HG03460 (cell line): ENCODE data around the gene PPFIA1.
"Not testable (repeated sequence)": the region's sequence is repeated elsewhere in the genome, so short reads cannot be mapped to it uniquely, and the experiment has no call there.

Experiments used
- ATAC-seq: cut with Tn5 transposase; IDR thresholded peaks from one replicate; pipeline ENCODE4 v1.9.1; 2021; ENCODE audit not compliant: unreplicated experiment

Gene PPFIA1

DNA sequence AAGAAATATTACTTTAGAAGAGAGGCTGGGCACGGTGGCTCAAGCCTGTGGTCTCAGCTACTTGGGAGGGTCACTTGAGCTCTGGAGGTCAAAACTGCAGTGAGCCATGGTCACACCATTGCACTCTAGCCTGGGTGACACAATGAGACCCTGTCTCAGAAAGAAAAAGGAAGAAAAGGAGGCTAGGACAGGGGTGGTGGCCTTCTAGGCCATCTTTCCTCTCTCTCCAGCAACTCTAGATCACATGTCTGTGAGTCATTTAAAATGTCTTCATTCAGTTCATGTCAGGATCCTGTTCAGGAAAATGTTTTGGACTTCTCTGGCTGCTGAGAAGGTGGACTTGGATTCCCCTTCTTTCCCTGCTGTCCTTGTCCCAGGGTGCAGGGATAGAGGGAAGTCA is 53.3 kb downstream of the PPFIA1 start:
- ATAC-seq = no peak

DNA sequence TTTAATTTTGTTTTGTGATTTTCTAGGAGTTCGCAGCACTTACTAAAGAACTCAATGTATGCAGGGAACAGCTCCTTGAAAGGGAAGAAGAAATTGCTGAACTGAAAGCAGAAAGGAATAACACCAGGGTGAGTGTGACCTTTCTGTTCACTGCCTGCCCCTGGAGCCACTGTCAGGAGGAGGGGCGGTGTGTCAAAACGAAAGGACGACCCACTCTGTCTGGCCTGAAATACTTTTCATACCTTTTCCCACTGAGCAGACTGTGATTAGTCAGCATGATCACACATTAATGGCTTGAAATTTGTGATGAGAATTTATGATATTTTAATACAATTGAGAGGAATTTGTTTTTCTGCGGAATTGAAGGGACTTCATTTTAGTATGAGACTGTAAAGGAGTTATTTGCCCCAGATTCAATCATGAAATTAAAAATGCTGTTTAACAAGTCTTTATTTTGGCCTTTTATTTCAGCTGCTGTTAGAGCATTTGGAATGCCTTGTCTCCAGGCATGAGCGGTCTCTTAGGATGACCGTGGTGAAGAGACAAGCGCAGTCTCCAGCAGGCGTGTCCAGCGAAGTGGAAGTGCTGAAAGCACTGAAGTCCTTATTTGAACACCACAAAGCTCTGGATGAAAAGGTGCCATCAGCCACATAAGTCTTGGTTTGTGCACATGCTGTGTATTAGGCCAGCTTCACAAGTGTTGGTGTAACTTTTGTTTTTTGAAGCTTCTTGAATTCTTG is 54.1 kb downstream of the PPFIA1 start:
- no peak for ATAC-seq

DNA sequence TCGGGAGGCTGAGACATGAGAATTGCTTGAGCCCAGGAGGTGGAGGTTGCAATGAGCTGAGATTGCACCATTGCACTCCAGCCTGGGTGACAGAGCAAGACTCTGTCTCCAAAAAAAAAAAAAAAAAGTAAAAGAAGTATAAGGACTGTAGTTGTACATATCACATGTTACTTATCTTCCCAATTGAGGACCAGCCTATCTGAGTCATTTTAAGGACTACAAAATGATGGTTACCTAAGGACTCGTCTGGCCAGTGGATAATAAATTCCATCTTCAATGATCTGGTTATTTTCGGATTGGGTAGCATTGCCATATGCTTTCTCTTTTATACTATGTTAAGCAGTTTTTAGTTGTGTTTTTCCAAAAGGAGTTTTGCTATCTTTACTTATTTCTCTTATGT is 55.3 kb downstream of the PPFIA1 start:
- no peak for ATAC-seq

DNA sequence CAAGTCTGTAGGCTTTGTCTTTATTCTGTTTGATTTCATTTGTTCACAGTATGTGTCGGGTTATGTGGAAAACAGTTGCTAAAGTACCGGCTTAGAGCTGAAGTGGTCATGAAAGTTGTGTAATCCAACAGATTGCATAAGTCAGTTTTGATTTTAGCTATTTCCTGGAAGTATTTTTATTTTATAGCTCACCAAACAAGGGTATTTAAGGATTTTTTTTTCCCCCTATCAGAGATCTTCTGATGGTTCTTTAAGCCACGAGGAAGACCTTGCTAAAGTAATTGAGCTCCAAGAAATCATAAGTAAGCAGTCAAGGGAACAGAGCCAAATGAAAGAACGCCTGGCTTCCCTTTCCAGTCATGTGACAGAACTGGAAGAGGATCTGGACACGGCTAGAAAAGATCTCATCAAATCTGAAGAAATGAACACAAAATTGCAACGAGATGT is 55.9 kb downstream of the PPFIA1 start:
- no peak for ATAC-seq

DNA sequence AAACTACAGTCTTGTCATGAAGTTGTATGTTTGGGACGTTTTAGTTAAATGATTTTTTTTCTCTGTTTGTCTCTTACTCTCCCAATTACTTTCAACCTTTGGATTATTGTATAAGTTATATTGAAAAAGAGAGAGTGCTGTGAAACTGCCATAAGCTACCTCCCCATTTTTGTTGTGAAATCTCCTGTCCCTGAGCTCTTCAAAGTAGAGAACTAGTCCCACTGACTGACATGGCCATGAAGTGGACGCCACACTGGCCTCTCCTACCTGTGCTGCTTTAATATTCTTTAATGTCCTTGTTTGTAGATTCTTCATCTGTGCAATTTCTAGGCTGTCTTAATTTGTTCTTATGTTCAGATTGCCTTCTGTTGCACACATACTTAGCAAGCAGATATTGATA is 56.3 kb downstream of the PPFIA1 start:
- ATAC-seq = no peak

DNA sequence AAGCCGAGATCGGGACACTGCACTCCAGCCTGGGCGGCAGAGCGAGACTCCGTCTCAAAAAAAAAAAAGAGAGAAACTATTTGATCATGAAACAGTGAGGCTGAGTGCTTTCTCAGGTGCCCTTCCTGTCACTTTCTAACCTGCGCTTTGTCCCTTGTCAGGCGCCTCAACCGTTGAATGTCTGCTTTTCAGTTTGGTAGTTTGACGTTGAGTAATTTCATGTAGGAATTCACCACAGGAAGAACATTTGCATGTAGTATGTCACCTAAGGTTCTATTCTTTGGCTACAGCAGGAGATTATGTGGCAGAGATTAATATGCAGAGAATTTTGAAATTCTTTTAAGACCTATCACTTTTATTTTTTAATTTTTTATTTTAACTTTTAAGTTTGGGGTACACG is 57.2 kb downstream of the PPFIA1 start:
- ATAC-seq = no peak

DNA sequence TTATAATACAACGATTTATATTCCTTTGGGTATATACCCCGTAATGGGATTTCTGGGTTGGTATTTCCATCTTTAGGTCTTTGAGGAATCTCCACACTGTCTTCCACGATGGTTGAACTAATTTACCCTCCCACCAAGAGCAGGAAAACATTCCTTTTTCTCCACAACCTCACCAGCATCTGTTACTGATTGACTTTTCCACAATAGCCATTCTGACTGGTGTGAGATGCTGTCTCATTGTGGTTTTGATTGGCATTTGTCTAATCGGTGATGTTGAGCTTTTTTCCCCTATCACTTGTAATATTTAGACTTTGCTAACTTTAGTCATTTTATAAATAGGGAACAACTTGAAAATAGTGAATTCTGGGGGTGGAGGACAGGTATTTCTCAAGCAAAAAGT is 58.1 kb downstream of the PPFIA1 start:
- no peak for ATAC-seq

DNA sequence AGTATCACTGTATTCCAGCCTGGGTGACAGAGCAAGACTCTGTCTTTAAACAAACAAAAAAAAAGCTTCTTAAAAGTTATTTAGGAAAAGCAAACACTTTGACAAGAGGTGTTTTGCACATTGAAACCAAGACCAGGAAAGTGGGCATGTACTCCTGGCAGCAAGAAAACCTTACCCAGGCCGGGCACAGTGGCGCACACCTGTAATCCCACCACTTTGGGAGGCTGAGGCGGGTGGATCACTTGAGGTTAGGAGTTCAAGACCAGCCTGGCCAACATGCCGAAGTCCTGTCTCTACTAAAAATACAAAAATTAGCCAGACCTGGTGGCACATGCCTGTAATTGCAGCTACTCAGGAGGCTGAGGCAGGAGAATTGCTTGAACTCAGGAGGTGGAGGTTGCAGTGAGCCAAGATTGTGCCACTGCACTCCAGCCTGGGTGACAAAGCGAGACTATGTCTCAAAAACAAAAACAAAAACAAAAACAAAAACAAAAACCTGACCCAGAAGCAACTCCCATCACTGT is 60.9 kb downstream of the PPFIA1 start:
- ATAC-seq = not testable (repeated sequence)

DNA sequence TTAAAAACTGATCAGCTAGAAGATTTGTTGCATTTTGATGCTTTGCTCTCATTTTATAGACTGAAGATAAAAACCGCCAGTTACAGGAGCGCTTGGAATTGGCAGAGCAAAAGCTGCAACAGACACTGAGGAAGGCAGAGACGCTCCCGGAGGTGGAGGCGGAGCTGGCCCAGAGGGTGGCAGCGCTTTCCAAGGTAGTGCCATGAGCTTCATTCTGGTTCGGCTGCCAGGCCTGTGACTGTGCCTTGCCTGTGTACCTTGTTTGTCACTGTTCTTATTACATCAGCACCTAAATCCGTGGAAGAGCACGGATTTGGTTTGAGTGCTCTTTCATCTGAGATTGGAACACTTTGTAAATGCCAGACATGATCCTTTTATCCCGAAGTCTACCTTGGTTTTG is 61.4 kb downstream of the PPFIA1 start:
- no peak for ATAC-seq

DNA sequence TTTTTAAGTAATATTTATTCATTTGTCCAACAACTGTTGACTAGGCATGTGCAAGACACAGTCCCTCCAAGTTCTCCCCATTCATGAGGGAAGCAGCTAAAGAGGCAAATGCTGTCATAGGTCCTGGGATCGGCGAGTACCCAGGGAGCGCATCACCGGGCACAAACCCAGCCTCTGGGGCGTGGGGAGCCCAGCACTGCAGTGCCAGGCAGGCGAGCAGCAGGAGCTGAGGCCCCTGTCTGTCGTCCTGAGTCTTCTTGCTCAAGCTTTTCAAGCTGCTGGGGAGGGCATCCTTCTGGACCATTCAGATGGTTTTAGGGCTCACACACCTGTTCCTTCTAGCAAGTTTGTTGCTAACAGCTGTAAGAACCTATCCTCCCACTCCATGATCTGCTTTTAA is 62.1 kb downstream of the PPFIA1 start:
- ATAC-seq = no peak

DNA sequence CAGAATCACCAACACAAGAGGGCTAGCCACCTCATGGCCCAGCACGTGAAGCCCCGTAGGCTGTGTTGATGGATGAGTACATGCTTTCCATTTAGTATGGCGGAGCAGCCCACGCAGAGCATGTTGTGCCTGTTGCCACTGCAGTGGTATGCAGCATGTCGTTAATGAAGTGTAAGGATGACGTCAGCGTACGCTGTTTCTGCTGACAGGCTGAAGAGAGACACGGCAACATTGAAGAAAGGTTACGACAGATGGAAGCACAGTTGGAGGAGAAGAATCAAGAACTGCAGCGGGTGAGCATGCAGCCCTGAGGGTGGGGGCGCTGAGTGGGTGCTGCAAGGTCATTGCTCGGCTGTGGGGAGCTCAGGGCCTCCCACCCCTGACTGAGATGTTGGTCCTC is 62.8 kb downstream of the PPFIA1 start:
- no peak for ATAC-seq

DNA sequence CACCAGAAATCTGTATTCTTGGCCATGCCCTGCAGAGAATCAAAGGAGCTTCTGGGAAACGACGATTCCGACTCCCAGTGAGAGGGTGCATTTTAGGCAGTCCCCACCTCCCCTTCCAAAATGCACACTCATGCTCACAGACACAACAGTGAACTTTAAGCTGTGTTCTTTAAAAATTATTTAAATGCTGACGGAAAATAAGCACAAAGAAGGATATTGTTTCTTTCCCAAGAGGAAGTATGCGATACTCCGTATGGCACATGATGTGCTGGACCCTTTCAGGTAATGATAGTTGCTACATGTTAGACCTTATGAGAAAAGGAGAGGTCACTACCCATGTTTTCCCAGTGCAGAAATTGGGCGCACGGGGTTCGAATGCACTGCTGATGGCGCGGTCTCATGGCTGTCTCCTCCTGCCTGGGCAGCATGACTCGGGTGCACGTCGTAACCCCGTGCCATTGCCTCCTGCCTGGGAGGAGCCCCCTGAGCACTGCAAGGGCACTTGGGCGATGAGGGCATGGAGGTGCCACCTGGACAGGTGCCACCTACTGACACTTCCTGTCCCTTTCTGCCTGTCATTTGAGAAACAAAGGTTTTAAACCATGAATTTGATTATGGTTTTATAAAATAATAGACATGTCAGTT is 64.0 kb downstream of the PPFIA1 start:
- no peak for ATAC-seq

DNA sequence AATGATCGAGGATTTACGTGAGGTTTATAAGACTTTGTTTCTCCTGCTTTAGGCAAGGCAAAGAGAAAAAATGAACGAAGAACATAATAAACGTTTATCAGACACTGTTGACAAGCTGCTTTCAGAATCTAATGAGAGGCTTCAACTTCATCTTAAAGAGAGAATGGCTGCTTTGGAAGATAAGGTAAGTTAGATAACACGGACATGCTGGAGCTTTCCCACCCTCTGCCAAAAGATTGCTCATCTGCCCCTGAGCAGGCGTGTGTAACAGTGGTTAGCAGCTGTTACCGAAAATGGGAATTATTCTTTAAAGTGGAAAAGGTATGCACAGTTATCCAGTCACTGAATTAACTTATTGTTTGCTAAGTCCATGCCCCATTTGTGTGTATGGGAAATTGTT is 65.0 kb downstream of the PPFIA1 start:
- no peak for ATAC-seq

DNA sequence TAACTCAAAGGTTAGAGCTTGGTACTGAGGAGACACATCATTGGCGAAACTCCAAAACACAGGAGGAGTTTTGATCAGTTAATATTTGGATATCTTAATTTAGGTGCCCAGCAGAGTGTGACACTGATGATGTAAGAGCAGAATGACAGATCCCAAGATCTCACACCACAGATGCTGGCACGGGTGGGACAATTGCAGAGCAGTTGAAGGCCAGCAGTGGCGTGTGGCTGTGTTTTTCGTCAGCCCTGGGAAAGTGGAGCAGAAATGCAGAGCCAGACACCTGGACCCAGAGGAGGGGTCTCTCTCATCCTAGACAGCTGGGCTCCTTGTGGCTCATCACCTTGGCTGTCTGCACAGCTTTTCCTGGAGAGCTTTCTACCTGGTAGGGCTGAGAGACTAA is 68.1 kb downstream of the PPFIA1 start:
- ATAC-seq = no peak

DNA sequence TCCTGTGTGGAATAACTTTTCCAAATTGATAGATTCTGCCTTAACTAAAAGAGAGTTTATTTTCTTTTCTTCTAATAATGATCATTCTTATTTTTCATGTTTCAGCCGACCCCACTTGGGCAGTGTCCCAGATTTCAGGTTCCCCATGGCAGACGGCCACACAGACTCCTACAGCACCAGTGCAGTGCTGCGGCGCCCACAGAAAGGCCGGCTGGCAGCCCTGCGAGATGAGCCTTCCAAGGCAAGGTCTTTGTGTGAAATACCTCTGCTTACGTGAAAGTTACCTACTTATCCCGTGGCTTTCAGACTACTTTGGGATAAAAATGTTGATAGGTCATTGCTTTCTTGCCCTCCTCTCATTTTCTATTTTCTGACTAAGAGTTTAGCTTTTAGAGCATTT is 68.6 kb downstream of the PPFIA1 start:
- ATAC-seq = no peak

DNA sequence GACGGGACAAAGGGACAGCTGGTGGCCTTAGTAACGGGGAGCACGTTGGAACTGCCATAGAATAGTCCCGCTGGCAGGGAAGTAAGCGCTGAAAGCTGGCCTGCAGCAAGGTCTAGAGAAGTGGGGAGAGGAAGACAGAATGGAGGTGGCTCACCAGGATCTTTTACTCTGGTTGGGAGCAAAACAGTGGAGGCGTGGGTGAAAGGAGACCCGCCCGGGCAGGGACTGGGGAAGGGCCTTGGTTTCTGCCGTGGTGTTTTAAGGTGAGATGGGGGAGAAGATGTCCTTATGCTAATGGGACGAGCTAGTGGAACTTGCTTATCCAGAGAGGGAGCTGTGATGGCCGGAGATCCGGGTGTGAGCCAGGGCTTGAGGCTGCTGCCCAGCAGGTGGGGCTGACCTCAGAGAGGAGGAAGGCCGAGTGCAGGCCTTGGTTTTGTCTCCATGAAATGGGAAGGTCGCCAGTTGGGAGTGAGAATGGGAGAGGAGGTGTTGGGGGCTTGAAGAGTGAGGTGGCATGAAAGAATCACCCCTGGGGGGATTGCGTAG is 71.5 kb downstream of the PPFIA1 start:
- no peak for ATAC-seq

DNA sequence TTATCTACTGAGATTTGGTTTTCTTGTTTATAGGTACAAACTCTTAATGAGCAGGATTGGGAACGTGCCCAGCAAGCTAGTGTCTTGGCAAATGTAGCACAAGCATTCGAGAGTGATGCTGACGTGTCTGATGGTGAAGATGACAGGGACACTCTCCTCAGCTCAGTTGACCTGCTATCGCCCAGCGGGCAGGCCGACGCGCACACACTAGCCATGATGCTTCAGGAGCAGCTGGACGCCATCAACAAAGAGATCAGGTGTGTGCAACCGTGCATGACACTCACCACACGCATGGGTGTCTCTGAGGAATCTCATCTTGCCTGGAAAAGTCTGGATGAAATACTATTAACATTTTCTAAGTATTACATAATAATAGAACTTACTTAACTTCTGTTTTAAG is 73.1 kb downstream of the PPFIA1 start:
- no peak for ATAC-seq

DNA sequence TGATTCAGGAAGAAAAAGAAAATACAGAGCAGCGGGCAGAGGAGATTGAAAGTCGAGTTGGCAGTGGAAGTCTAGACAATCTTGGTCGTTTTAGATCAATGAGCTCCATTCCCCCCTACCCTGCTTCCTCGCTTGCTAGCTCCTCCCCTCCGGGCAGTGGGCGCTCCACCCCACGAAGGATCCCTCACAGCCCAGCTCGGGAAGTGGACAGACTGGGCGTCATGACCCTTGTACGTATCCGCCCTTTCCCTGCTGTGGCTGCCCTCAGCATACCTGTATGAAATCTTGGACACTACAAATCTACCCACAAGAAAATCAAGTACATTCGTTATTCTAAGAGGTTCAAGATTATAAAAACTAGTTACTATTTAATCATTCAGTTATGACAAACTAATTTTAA is 77.7 kb downstream of the PPFIA1 start:
- no peak for ATAC-seq

DNA sequence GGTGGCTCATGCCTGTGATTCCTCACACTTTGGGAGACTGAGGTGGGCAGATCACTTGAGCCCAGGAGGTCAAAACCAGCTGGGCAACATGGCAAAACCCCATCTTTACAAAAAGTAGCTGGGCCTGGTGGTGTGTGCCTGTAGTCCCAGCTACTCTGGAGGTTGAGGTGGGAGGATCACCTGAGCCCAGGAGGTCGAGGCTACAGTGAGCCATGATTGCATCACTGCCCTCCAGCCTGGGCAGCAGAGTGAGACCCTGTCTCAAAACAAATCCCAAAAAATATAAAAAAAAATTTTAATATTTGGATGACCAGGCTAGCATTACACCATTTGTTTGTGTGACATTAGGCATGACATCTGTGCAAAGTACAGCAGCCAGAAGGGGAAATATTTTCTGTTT is 78.1 kb downstream of the PPFIA1 start:
- no peak for ATAC-seq

DNA sequence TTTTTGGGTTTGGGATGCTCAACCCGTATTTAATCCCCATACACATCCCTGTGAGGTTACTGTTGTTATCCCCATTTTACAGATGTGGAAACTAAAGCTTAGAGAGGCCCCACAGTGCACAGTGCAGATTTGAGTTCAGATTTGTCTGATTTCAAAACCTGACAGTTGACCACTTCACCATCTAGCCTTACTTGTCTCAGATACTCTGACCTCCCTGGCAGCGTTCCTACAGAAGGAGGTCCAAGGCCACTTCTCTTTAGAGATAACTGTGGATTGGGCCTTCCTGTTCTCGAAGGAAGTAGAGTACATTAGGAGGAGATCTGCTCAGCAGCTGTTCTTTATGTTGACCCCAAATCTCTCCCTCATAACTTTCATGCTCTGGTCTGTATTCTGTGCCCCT is 81.2 kb downstream of the PPFIA1 start:
- no peak for ATAC-seq

DNA sequence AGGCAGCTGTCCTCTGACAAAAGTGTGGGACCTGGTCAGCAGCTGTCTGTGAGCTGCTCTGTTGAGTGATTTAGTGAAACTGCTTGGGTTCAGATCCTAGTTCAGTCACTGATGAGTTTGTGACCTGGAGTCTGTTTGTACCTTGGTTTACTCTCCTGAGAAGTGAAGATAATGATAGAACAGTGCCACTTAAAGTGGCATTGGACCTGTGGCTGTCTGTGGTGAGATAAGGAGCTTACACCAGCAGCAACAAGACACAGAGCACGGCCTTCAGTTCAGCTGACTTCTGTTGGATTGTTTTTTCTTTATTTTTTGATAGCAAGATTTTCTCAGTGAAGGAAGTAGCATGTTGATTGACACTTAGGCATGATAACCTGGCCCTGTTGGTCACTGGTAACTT is 81.6 kb downstream of the PPFIA1 start:
- ATAC-seq = no peak

DNA sequence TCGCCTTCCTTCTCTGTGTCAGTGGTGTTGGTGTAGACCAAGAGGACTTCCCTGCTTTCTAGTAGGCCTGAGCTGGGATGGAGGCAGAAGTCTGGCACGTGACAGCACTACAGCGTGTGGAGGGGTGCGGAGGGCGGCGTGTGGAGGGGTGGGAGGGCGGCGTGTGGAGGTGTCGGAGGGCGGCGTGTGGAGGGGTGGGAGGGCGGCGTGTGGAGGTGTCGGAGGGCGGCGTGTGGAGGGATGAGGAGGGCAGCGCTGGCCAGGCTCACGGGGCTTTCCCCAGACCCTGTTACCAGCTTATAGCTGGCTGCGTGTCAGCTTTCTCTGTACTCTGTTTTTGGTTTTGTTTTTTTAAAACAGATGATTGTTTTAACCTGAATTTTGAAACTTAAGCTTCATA is 82.1 kb downstream of the PPFIA1 start:
- no peak for ATAC-seq
